GM19193 (cell line): ENCODE results near the gene SVIL.

Experiments used
- POLR2A ChIP-seq: IDR thresholded peaks from 4 replicates; pipeline ENCODE4 v1.6.1; 2011; ENCODE audit not compliant: insufficient read depth, insufficient read length; ENCODE audit errors: extremely low read depth

Gene SVIL

DNA sequence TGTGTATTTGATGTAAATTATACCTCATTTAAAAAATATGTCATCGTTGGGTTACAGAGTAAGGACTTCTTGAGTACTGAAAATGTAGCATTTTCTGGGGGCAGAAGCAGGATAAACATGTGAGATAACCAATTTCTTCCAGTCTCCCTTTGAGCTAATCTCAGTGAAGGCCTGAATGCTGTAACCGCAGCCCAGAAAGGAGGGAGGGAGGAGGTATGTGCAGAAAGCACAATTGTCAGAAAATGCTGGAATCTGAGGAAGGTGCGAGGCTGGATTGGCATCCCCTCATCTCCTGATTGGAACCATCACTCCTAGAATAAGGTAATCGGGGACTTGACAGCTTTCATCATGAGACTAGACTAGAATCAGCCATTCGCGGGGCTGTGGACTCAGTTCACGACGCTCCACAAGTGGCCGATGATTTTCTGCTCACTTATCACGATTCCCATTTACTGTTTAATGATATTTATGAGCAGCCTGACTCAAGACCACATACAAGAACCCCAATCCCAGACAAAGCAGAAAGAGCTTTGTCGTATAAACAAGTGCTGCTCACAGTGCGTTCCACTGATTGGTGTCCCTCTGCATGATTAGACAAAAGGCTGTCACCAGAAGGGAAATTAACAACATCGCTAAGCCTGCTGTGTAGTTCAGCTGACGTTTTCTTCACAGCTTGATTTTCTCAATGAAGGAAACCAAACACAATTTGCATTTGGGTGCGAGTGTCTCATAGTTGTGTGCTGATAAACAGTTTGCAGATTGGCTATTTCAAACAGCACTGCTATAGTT, 93.2 kb downstream of the SVIL start:
- TF ChIP-seq POLR2A = no peak

DNA sequence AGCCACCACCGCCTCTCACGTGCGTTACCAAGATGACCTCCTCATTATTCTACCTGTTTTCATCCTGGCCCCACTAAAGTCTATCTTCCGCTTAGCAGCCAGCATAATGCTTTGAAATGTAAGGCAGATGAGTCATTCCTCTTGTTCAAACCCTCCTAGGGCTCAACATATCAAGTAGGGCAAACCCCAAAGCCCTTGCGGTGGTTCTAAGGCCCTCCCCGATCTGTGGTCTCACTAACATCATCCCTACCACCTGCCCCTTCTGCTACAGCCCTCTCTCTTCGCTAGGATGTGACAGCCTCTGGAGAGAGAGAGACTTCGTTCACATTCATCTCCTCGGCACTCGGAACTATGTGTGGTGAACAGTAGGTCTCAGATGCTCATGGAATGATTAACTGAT, 94.8 kb downstream of the SVIL start:
- no peak for TF ChIP-seq POLR2A

DNA sequence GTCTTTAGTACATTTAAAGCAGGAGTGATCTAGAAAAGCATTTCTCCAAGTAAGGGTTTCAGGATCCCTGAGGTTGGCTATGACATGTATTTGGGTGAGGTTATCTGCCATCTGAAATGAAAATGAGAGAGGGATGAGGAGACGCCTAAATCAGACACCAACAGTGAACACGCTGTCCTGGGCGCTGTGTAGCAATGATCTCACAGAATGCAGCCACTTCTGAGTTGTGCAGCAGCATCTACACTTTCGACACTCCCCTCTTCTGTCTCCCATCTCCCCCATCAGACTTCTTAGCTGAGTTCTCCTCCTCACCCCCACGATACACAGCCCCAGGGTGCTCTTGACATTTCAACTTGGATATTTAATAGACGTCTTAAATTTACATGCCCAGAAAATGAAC, 95.4 kb downstream of the SVIL start:
- TF ChIP-seq POLR2A = no peak

DNA sequence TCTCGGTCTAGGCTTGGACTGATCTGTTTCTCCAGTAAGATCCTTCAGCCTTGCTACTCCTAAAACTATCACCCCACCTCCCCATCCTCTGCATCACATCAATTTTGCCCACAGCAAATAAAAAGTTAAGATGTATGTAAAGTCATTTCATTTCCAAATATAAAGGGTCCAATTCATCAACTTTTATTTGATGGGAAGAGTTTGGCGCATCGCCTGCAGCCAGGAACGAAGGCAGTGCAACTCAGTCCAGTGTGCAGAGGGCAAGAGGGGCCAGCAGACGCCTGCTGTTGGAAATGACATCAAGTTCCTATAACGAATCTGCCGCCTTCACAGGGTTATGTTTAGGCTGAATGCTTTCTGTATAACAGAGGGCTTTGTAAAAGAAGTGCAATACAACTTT, 97.0 kb downstream of the SVIL start:
- TF ChIP-seq POLR2A = no peak

DNA sequence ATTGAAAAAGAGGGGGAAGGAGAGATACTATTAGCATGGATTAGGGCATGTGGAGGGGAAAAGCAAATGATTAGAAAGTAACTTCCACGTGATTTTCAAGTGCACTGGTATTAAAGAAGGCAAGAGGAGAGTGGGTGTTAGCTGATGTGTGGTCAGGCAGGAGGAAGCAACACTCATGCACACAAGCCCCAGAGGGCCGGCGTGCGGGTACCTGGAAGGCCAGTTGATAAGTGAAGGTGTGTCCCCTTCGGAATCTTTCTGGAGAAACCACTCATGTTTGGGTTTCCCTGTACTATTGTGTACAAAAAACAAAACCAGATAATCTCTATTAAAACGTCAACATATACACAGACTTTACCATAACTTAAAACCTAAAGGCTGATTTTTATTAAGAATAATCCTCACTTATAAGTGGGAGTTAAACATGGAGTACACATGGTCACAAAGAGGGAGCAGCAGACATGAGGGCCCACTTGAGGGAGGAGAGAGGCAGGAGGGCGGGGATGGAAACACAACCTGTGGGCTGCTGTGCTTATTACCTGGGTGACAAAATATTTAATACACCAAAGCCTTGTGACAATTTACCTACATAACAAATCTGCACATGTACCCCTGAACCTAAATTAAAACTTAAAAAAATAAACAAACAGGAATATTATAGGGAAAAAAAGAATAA, 98.9 kb downstream of the SVIL start:
- no peak for TF ChIP-seq POLR2A

DNA sequence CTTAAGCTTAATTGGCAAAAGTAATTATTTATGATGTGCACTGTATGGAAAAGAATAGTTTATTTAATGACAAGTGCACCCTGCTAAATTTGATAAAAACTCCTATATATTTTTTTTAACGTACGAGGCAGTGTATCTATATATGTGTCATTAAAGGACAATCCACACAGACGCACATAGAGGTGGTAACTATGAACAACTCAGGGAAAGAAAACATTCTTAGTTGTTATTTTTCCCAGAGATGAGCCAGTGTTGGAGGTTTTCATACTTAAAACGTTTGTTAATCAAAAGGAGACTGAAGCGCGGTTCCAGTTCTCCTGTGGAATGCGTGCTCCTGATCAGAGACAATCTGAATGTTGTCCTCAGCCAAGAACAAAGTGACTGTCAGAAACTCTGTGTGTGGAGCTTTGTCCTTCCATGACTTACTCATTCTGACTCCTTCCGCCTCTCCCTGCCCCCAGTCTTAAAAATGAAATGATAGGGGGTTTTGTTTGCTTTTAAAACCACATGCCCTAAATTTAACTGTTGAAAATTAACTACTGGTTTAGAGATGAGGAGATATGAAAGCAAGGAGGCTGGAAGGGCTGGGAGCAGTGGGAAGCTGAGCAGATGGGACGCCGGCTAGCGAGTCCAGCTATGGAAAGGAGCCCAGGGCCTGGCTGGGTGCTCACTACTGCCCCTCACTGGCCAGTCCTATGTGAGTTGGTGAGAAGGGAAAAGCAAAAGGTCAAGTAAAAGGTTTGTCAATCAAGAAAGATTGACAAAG, 99.6 kb downstream of the SVIL start:
- TF ChIP-seq POLR2A = no peak

DNA sequence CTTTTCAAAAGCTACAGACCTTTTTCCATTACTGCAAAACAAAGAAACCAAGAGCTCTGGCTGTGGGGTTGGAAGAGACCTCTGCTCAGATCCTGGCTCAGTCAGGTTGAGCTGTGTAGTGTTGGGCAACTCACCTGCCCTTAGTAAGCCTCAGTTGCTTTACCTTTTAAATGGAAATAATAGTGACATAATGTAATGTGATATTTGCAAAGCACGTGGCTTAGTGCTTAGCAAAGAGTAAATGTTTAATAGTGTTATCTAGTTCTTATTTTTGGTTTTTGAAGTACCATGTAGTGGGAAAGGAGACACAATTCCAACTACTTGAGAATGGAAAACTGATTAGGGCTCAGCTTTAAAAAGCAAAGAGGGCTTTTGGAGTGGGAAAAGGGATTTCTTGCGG, 100.2 kb downstream of the SVIL start:
- no peak for TF ChIP-seq POLR2A

DNA sequence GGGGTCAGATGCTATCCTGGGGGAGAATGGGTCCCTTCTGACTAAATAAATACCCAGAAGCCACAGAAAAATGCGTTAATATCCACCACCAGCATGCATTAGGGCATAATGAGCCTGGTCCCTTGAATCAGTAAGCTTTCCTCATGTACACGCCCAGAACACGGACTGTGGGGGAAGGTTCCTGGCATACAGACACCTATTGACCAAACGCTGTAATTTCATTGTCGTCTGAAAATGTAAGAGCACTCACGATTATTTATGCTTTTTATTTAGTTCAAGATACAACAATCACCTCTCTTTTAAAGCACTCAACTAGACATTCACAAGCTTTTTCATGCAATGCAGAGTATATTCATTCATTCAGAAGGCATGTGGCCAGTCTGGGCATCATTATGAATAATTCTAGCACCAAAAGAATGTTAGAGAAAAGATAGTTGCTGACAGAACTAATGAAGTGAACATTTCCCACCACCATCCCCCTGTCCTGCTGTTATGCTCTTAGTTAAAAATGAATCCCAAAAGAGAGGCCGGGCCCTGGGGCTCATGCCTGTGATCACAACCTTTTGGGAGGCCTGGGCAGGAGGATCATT, 101.0 kb downstream of the SVIL start:
- no peak for TF ChIP-seq POLR2A

DNA sequence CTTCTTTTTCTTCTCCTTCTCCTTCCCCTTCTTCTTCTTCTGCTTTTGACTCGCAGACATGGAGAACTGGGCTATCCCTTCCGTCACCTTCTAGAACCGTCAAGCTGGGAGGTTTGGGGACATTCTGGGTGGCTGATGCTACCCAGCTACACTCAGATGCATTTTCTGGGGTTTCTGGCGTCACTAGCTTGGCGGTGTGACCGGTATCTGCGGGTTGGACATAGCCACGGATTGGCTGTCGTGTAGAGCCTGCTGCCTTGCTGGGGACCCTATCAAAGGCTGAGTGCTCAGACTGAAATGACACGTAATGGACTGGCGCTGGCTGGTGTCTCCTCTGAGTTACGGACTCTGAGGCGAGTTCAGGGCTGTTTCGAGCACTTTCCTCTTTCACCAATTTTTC, 101.7 kb downstream of the SVIL start:
- no peak for TF ChIP-seq POLR2A

DNA sequence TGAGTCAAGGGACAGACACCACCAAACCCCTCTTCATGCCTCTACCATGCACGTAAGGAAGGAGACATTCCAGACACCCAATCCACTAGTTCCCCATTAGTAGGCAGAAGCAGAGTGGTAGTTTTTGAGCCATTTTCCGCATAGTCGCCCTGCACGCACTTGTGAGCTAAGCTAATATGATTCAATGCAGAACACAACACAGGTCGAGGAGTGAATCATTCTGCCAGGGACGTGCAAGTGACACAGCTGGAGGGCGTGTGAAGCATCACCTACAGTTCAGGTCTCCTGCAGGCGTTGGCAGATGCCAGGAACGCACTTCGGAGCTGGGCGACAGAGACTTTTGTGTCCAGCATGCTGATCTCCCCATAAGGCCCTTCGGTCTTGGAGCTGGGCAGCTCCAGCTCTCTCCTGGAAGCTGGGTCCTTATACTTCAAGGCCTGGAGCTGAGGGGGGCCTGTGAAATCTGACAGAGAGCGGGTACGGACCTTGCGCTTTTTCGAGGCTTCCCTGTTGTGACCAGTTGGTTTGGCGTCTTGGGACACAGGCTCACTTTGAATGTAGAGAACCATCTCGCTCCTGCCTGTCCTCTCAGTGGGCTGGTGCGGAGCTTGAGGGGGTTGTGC, 102.4 kb downstream of the SVIL start:
- TF ChIP-seq POLR2A = no peak

DNA sequence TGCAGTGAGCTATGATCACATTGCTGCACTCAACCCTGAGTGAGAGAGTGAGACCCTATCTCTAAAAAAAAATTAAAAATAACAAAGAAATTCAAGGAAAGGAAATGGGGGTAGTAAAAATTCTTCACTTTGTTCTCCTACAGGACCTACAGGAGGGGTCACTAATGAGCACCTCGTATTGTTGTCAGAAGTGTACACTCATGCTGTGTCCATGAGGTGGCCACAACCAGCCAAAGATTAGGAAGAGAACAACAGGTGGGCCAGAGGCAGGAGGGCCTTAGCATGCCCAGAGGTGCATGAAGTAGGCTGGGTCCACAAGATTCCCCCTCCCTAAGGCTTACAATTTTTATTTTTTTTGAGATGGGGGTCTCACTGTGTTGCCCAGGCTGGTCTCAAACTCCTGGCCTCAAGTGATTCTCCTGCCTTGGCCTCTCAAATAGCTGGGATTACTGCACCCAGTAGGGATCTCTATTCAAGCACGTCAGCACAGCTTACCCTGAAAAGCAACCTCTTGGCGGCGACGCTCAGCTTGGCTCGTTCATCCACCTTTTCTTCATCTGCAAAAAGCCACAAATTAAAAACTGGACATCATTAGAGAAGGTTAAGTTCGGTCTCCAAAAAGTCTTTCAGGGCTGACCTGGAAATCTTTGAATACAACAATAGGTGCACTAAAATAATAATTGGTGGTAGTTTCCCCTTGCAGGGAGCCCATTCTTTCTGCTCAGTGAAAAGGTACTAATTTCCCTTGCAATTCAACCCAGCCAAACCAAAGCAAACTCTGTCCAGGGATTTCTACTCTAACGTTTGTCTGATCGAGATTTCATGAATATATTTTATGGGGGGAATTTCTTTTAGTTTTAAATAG, 104.4 kb downstream of the SVIL start:
- TF ChIP-seq POLR2A = no peak

DNA sequence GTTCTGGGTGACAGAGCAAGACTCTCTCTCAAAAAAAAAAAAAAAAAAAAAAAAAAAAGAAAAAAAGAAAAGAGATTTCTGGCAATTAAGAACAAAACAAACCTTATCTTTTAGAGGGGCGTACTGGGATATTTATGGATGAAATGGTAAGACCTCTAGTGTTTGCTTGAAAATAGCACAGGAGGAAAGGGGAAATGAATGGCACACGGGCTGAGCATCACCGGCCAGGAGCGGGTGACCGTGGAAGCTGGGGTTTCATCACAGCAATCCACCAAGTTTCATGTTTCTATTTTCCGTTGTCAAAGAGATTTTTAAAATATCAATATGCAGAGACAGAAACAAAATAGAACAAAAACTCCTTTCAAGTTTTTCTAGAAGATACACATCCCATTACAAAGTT, 105.6 kb downstream of the SVIL start:
- TF ChIP-seq POLR2A = no peak

DNA sequence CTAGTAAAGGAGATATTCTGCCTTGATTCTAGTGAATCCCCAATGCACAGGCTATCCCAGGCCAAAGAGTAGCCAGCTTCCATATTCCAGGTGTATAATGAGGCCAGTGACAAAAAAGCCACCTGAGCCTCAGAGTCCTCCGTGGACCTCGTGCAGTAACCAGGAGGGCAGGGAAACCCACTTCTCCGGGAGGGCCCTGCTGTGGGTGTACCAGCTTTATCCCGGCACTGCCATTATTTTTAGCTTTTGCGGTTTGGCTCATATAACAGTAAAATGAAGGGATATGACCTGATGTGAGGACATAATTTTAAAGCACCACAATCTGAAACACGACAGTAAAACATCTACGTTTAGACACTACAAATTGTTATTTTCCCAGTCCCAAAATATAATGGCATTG, 109.0 kb downstream of the SVIL start:
- no peak for TF ChIP-seq POLR2A

DNA sequence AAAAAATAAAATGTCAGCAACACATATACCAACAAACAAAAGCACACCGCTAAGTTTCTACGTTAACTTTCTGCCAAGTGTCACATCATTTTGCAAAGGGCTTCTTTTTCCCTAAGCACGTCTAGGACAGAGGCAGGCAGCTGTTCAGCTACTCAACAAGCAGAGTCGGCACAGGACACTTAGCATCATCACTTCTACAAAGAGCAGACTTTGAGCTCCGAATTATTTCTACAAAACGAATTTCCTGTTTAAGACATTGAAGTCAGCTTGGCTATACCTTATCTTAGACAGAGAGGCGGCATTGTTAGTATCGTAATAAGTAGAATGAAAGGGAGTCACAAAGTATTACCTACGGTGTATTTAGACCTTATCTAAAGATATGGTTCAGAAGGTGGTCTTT, 110.1 kb downstream of the SVIL start:
- no peak for TF ChIP-seq POLR2A
